ENCODE measurements around the gene DYNLT2B.

DYNLT2B gene

GRCh38 chr3:196288141-196288460 is 29.9 kb downstream of the DYNLT2B start:
- no peaks in the 10 kb centered on the region for H3K9me3 ChIP-seq (ENCODE audit: low read length)
- H3K9ac ChIP-seq (ENCODE audit: low read length), result peak overlapping the region; percentile 99
- peaks cover 20% of the 10 kb centered on the region for H3K4me1 ChIP-seq (ENCODE audit: insufficient read depth, low read length)
- H3K4me3 ChIP-seq (ENCODE audit: low read depth in 1 of 2, low read length in 2 of 2), result peak overlapping the region; percentile 80 to 99
- no peaks in the 10 kb centered on the region for H3K36me3 ChIP-seq (ENCODE audit: insufficient read depth, low read length)
- H3K27me3 ChIP-seq (ENCODE audit: control insufficient read depth in 1 of 2, insufficient read depth in 2 of 2, low read length in 2 of 2), result no peaks in the 10 kb centered on the region
- peak overlapping the region; percentile 96 for H3K27ac ChIP-seq (ENCODE audit: low read depth, low read length)

- Histone ChIP-seq H3K4me1 (ENCODE audit: insufficient read depth, low read length) (peaks cover 20% of the 10 kb centered on the region), H3K4me3 (ENCODE audit: low read depth in 1 of 2, low read length in 2 of 2) (peak within 1 kb of the TSS; percentile 80 to 99), H3K27ac (ENCODE audit: low read depth, low read length) (peak within 1 kb of the TSS; percentile 96), H3K36me3 (ENCODE audit: insufficient read depth, low read length) (no peaks in the 10 kb centered on the region), H3K9me3 (ENCODE audit: low read length) (no peaks in the 10 kb centered on the region), H3K9ac (ENCODE audit: low read length) (peak within 1 kb of the TSS; percentile 99), H3K27me3 (ENCODE audit: control insufficient read depth in 1 of 2, insufficient read depth in 2 of 2, low read length in 2 of 2) (no peaks in the 10 kb centered on the region)
These were observed 30.4 kb downstream of the DYNLT2B start, which contains the start of gene PCYT1A for GRCh38 chr3:196287440-196288140. Gene PCYT1A, minus strand, starts transcription at chr3:196287726. Its CDS starts 17,195 bp downstream, at chr3:196270531.

GRCh38 chr3:196287090-196287439 is 31.0 kb downstream of the DYNLT2B start:
- Histone ChIP-seq H3K27me3 (ENCODE audit: control insufficient read depth in 1 of 2, insufficient read depth in 2 of 2, low read length in 2 of 2) (no peaks in the 10 kb centered on the region), H3K9me3 (ENCODE audit: low read length) (no peaks in the 10 kb centered on the region), H3K36me3 (ENCODE audit: insufficient read depth, low read length) (no peaks in the 10 kb centered on the region), H3K9ac (ENCODE audit: low read length) (peak overlapping the region; percentile 99), H3K4me3 (ENCODE audit: low read depth in 1 of 2, low read length in 2 of 2) (peak overlapping the region; percentile 80 to 99), H3K4me1 (ENCODE audit: insufficient read depth, low read length) (peaks cover 20% of the 10 kb centered on the region), H3K27ac (ENCODE audit: low read depth, low read length) (peak overlapping the region; percentile 96)

- no peaks in the 10 kb centered on the region for H3K27me3 ChIP-seq (ENCODE audit: control insufficient read depth in 1 of 2, insufficient read depth in 2 of 2, low read length in 2 of 2)
- no peaks in the 10 kb centered on the region for H3K36me3 ChIP-seq (ENCODE audit: insufficient read depth, low read length)
- H3K9ac ChIP-seq (ENCODE audit: low read length), result no peak overlapping the region
- H3K4me1 ChIP-seq (ENCODE audit: insufficient read depth, low read length), result peaks cover 20% of the 10 kb centered on the region
- no peaks in the 10 kb centered on the region for H3K9me3 ChIP-seq (ENCODE audit: low read length)
- H3K4me3 ChIP-seq (ENCODE audit: low read depth in 1 of 2, low read length in 2 of 2), result no peak overlapping the region
- H3K27ac ChIP-seq (ENCODE audit: low read depth, low read length), result no peak overlapping the region
These were observed 33.6 kb downstream of the DYNLT2B start for GRCh38 chr3:196284396-196284795.

- Histone ChIP-seq H3K4me3 (ENCODE audit: low read depth in 1 of 2, low read length in 2 of 2) (no peak overlapping the region), H3K4me1 (ENCODE audit: insufficient read depth, low read length) (peaks cover 20% of the 10 kb centered on the region), H3K27ac (ENCODE audit: low read depth, low read length) (no peak overlapping the region), H3K9ac (ENCODE audit: low read length) (no peak overlapping the region), H3K36me3 (ENCODE audit: insufficient read depth, low read length) (no peaks in the 10 kb centered on the region), H3K9me3 (ENCODE audit: low read length) (no peaks in the 10 kb centered on the region), H3K27me3 (ENCODE audit: control insufficient read depth in 1 of 2, insufficient read depth in 2 of 2, low read length in 2 of 2) (no peaks in the 10 kb centered on the region)
These were observed 36.1 kb downstream of the DYNLT2B start for GRCh38 chr3:196281962-196282361.

- Histone ChIP-seq H3K27ac (ENCODE audit: low read depth, low read length) (no peak overlapping the region), H3K9ac (ENCODE audit: low read length) (no peak overlapping the region), H3K27me3 (ENCODE audit: control insufficient read depth in 1 of 2, insufficient read depth in 2 of 2, low read length in 2 of 2) (no peaks in the 10 kb centered on the region), H3K4me1 (ENCODE audit: insufficient read depth, low read length) (peaks cover 10% of the 10 kb centered on the region), H3K36me3 (ENCODE audit: insufficient read depth, low read length) (no peaks in the 10 kb centered on the region), H3K9me3 (ENCODE audit: low read length) (no peaks in the 10 kb centered on the region), H3K4me3 (ENCODE audit: low read depth in 1 of 2, low read length in 2 of 2) (no peak overlapping the region)
These were observed 37.2 kb downstream of the DYNLT2B start for GRCh38 chr3:196280689-196281440.

- Histone ChIP-seq H3K9me3 (ENCODE audit: low read length) (no peaks in the 10 kb centered on the region), H3K27ac (ENCODE audit: low read depth, low read length) (no peak overlapping the region), H3K4me3 (ENCODE audit: low read depth in 1 of 2, low read length in 2 of 2) (no peak overlapping the region), H3K9ac (ENCODE audit: low read length) (no peak overlapping the region), H3K27me3 (ENCODE audit: control insufficient read depth in 1 of 2, insufficient read depth in 2 of 2, low read length in 2 of 2) (no peaks in the 10 kb centered on the region), H3K4me1 (ENCODE audit: insufficient read depth, low read length) (no peaks in the 10 kb centered on the region), H3K36me3 (ENCODE audit: insufficient read depth, low read length) (peaks cover 7% of the 10 kb centered on the region)
These were observed 42.9 kb downstream of the DYNLT2B start for GRCh38 chr3:196275126-196275525.

- Histone ChIP-seq H3K9me3 (ENCODE audit: low read length) (no peaks in the 10 kb centered on the region), H3K27ac (ENCODE audit: low read depth, low read length) (no peak overlapping the region), H3K36me3 (ENCODE audit: insufficient read depth, low read length) (peaks cover 10% of the 10 kb centered on the region), H3K27me3 (ENCODE audit: control insufficient read depth in 1 of 2, insufficient read depth in 2 of 2, low read length in 2 of 2) (no peaks in the 10 kb centered on the region), H3K4me3 (ENCODE audit: low read depth in 1 of 2, low read length in 2 of 2) (no peak overlapping the region), H3K4me1 (ENCODE audit: insufficient read depth, low read length) (no peaks in the 10 kb centered on the region), H3K9ac (ENCODE audit: low read length) (no peak overlapping the region)
These were observed 43.5 kb downstream of the DYNLT2B start for GRCh38 chr3:196274585-196274984.

- no peaks in the 10 kb centered on the region for H3K9me3 ChIP-seq (ENCODE audit: low read length)
- no peak overlapping the region for H3K27ac ChIP-seq (ENCODE audit: low read depth, low read length)
- no peak overlapping the region for H3K4me3 ChIP-seq (ENCODE audit: low read depth in 1 of 2, low read length in 2 of 2)
- no peaks in the 10 kb centered on the region for H3K4me1 ChIP-seq (ENCODE audit: insufficient read depth, low read length)
- H3K27me3 ChIP-seq (ENCODE audit: control insufficient read depth in 1 of 2, insufficient read depth in 2 of 2, low read length in 2 of 2), result no peaks in the 10 kb centered on the region
- H3K36me3 ChIP-seq (ENCODE audit: insufficient read depth, low read length), result peaks cover 15% of the 10 kb centered on the region
- H3K9ac ChIP-seq (ENCODE audit: low read length), result no peak overlapping the region
These were observed 44.4 kb downstream of the DYNLT2B start for GRCh38 chr3:196273655-196274054.

- H3K36me3 ChIP-seq (ENCODE audit: insufficient read depth, low read length), result peaks cover 15% of the 10 kb centered on the region
- H3K4me3 ChIP-seq (ENCODE audit: low read depth in 1 of 2, low read length in 2 of 2), result no peak overlapping the region
- no peak overlapping the region for H3K27ac ChIP-seq (ENCODE audit: low read depth, low read length)
- H3K9ac ChIP-seq (ENCODE audit: low read length), result no peak overlapping the region
- H3K27me3 ChIP-seq (ENCODE audit: control insufficient read depth in 1 of 2, insufficient read depth in 2 of 2, low read length in 2 of 2), result no peaks in the 10 kb centered on the region
- H3K9me3 ChIP-seq (ENCODE audit: low read length), result no peaks in the 10 kb centered on the region
- H3K4me1 ChIP-seq (ENCODE audit: insufficient read depth, low read length), result no peaks in the 10 kb centered on the region
These were observed 45.2 kb downstream of the DYNLT2B start for GRCh38 chr3:196272826-196273225.

- no peak overlapping the region for H3K27ac ChIP-seq (ENCODE audit: low read depth, low read length)
These were observed 47.5 kb downstream of the DYNLT2B start for GRCh38 chr3:196270499-196270898.

More at GRCh38 chr3:196270499-196270898, 47.5 kb downstream of the DYNLT2B start:
- Histone ChIP-seq H3K4me1 (ENCODE audit: insufficient read depth, low read length) (no peaks in the 10 kb centered on the region), H3K27me3 (ENCODE audit: control insufficient read depth in 1 of 2, insufficient read depth in 2 of 2, low read length in 2 of 2) (no peaks in the 10 kb centered on the region), H3K36me3 (ENCODE audit: insufficient read depth, low read length) (peaks cover 22% of the 10 kb centered on the region), H3K4me3 (ENCODE audit: low read depth in 1 of 2, low read length in 2 of 2) (no peak overlapping the region), H3K9ac (ENCODE audit: low read length) (no peak overlapping the region), H3K9me3 (ENCODE audit: low read length) (no peaks in the 10 kb centered on the region)

Data from muscle layer of colon (tissue), 2 donors.